ENCODE data around the gene RAB37.

Gene RAB37

GRCh38 chr17:74767111-74767516, 30.1 kb downstream of the RAB37 start:
- Histone ChIP-seq H3K36me3 (ENCODE audit: control insufficient read depth, insufficient read depth, low read length) (no peaks in the 10 kb centered on the region), H3K79me2 (peaks cover 23% of the 10 kb centered on the region), H3K4me3 (ENCODE audit: low read depth, low read length) (no peak overlapping the region), H3K27me3 (ENCODE audit: control insufficient read depth, insufficient read depth, low read length) (no peaks in the 10 kb centered on the region), H3K4me1 (peaks cover 81% of the 10 kb centered on the region), H3K9ac (no peak overlapping the region), H3K27ac (peak overlapping the region; percentile 85), H3K4me2 (ENCODE audit: low read length) (no peak overlapping the region), H2AFZ (no peak overlapping the region), H3K9me3 (ENCODE audit: control insufficient read depth, low read length) (no peaks in the 10 kb centered on the region)
- no peak for TF ChIP-seq CTCF (IDR thresholded peaks at IDR 0.05)

- no peaks in the 10 kb centered on the region for H3K9me3 ChIP-seq (ENCODE audit: control insufficient read depth, low read length)
- H3K36me3 ChIP-seq (ENCODE audit: control insufficient read depth, insufficient read depth, low read length), result no peaks in the 10 kb centered on the region
- H3K4me1 ChIP-seq, result peaks cover 70% of the 10 kb centered on the region
- peak; percentile 31 for TF ChIP-seq CTCF (IDR thresholded peaks at IDR 0.05)
- peak overlapping the region; percentile 15 for H2AFZ ChIP-seq
- H3K9ac ChIP-seq, result no peak overlapping the region
- no peak overlapping the region for H3K4me3 ChIP-seq (ENCODE audit: low read depth, low read length)
- H3K27me3 ChIP-seq (ENCODE audit: control insufficient read depth, insufficient read depth, low read length), result no peaks in the 10 kb centered on the region
- H3K27ac ChIP-seq, result peak overlapping the region; percentile 85
- no peak overlapping the region for H3K4me2 ChIP-seq (ENCODE audit: low read length)
- H3K79me2 ChIP-seq, result peaks cover 14% of the 10 kb centered on the region
Observed at GRCh38 chr17:74768069-74768762, 31.2 kb downstream of the RAB37 start.

- H2AFZ ChIP-seq, result no peak overlapping the region
- H3K27me3 ChIP-seq (ENCODE audit: control insufficient read depth, insufficient read depth, low read length), result no peaks in the 10 kb centered on the region
- no peak for TF ChIP-seq CTCF (IDR thresholded peaks at IDR 0.05)
- no peak overlapping the region for H3K4me3 ChIP-seq (ENCODE audit: low read depth, low read length)
- H3K9me3 ChIP-seq (ENCODE audit: control insufficient read depth, low read length), result no peaks in the 10 kb centered on the region
- peak overlapping the region; percentile 85 for H3K27ac ChIP-seq
- no peaks in the 10 kb centered on the region for H3K36me3 ChIP-seq (ENCODE audit: control insufficient read depth, insufficient read depth, low read length)
- no peak overlapping the region for H3K4me2 ChIP-seq (ENCODE audit: low read length)
- H3K79me2 ChIP-seq, result peaks cover 9% of the 10 kb centered on the region
- peaks cover 66% of the 10 kb centered on the region for H3K4me1 ChIP-seq
- H3K9ac ChIP-seq, result no peak overlapping the region
Observed at GRCh38 chr17:74768763-74769114, 31.7 kb downstream of the RAB37 start.

- H3K9me3 ChIP-seq (ENCODE audit: control insufficient read depth, low read length), result no peaks in the 10 kb centered on the region
- H3K79me2 ChIP-seq, result peaks cover 3% of the 10 kb centered on the region
- peak overlapping the region; percentile 12 for H3K4me3 ChIP-seq (ENCODE audit: low read depth, low read length)
- peak overlapping the region; percentile 85 for H3K27ac ChIP-seq
- TF ChIP-seq CTCF (IDR thresholded peaks at IDR 0.05), result no peak
- H3K9ac ChIP-seq, result no peak overlapping the region
- H3K4me2 ChIP-seq (ENCODE audit: low read length), result peak overlapping the region; percentile 43
- no peak overlapping the region for H2AFZ ChIP-seq
- H3K4me1 ChIP-seq, result peaks cover 59% of the 10 kb centered on the region
- H3K36me3 ChIP-seq (ENCODE audit: control insufficient read depth, insufficient read depth, low read length), result no peaks in the 10 kb centered on the region
- H3K27me3 ChIP-seq (ENCODE audit: control insufficient read depth, insufficient read depth, low read length), result no peaks in the 10 kb centered on the region
Observed at GRCh38 chr17:74769266-74769855, 32.3 kb downstream of the RAB37 start.

Data from parathyroid adenoma (tissue), 2 donors.